HG02973 (cell line): Measurements from ENCODE around the gene SP2.
A peak's percentile ranks its signal among the peaks of the same experiment; 100 is the strongest.

Source experiments
- ATAC-seq: cut with Tn5 transposase; IDR thresholded peaks from one replicate; pipeline ENCODE4 v1.9.1; 2021; ENCODE audit warnings: moderate library complexity; ENCODE audit not compliant: unreplicated experiment

Gene SP2

DNA sequence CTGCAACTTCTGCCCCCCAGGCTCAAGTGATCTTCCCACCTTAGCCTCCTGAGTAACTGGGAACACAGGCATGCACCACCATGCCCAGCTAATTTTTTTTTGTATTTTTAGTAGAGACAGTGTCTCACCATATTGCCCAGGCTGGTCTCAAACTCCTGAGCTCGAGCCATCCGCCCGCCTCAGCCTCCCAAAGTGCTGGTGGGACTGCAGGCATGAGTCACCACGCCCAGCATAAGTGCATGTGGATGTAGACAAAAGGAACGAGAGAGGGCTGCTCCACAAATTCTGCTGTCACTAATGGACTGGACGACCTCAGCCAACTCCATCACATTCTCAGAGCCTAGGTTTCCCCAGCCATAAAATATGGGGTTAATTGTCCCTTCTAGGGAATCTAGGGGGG, 7.7 kb upstream of the SP2 start:
- ATAC-seq: no peak

DNA sequence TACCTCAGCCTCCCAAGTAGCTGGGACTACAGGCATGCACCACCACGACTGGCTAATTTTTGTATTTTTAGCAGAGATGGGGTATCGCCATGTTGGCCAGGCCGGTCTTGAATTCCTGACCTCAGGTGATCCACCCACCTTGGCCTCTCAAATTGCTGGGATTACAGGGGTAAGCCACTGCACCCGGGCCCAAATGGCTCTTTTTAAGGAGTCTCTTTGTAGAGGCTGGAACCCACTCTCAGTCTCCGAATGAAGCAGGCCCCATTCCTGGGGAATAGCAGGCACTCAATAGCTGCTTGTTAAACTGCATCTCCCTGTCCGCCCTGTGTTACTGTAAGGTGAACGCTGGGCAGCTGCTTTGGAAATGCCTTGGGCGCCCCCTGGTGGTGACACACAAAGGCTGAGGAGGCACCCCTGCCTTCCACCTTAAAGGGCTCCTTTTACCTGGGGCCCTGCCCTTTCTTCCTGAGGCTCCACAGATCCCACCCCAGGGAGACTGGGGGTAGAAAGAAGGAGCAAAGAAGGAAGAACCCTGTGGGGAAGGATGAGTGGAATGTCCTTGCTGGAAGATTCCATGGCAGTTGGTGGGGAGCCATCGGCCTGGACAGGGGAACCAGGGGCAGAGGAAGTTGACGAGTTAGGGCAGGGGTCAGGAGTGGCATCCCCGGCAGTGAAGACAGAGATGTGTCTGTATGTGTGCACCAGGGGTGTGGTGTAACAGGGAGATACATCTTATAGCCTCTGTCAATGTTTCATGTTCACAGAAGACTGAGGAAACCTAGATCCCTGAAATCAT, 6.1 kb upstream of the SP2 start:
- peak; percentile 71 for ATAC-seq

DNA sequence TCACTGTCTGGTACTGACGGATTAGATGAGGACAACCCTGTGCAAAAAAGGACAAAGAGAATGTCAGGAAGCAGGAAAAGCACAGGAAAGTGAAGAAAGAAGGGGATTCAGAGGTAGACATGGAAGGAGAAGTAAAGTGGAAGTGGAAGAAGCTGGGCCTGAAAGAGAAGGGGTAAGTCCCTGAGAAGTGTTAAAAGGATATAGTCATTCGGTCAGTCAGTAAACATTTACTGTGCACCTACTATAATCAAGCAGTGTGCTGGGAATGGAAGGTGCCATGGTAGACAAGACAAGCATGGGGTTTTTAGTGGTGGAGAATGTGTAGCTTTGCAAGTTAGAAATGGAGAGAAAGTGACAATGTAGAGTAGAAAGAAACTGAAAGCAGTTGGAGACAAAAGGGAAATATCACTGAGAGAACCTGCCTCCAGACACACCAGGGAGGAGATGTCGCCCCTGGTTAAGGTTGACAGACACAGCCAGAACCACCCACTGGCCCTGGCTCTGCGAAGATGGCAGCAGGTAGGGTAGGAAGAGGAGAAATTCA, 4.4 kb upstream of the SP2 start:
- ATAC-seq: no peak

DNA sequence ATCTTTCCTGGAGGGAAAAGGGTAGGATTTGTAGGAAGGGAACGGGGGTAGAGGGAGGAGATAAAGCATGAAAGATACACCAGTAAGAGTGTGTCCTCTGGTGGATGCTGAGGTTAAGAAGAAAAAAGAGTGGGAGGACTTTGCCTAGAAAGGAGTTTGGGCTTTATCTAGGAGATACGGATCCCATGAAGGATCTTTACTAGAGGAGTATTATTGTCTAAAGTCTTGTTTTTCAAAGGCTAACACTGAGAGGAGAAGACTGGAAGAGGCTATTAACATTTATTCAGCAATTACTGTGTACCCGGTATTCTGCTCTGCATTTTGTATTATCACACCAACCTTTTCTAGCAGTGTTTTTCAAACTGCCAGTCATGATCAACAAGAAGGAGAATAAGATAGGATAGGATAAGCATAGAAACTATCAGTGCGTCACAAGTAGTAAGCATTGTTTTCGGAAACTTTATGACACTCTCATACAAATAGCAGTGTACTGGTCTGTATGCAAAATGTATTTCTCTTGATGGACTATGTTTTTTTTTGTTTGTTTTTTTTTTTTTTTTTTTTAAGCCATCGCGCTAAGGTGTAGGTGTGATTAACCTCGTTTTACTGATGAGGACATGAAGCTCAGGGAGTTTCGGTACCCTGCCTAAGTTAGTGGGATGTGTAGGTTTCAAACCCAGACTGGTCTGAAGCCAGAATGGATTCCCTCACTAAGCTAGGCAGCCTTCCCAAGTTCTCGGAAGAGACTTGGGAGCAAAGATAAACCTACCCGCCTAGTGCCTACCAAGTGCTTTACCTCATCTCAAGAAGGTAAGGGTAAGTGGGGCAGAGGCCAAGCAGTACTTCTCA, 1.3 kb upstream of the SP2 start:
- ATAC-seq: no peak

DNA sequence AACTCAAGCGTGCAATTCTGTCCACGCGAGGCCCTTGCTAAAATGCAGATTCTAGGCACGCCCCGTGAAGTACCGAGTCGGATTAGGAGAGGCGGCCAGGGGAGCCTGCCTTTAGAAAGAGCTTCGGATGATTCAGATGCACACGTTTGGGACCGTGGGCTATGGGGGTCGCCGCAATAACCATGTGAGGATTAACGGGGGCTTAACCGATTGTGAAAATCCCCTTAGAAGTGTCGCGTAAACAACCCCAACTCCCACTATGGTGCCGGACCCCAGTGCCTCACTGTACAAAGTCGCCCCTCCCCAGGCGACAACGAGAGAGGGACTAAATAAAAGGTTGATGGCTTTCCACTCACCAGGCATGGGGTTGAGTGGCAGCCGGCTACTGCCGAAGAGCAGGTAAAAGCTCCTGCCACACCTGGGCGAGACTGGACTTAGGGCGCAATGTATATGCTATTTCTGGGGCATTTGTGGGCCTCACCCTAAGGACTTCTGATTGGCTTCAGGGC, 635 bp upstream of the SP2 start:
- no peak for ATAC-seq

DNA sequence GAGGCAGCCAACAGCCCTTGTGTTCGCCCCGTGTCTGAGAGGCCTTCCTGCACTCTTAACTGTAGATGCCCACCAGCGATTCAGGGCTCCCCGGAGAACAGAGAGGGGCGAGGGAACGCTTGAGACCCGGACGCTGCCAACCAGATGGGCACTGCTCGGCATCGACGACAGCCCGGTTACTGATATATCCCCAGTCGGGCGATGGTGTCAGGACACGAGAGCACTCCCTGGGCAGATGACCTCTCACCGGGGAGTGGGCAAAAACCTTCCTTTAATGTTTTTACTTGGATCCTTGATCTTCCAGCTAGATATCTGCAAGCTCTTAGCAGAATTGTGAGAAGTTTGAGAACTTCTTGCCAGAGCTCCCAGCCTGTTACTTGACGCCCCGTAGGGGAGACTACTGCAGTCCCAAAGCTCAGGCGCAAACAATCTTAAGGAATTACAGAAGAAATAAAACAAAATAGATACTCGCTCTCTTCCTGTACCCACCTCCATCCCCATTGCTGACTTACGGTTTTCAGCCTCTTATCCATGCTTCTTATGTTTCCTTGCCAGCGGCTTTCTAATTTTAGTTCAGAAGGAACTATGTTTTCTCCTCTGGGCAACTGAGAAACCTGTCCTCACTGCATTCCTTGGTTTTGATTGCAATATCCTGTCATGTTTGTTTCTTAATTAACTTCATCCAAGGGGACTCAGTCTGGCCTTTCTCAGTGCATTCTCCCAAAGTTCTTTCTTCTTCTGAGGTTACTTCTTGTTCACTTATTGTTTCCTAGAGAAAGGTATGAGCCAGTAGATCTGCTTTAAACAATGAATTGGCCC, 845 bp downstream of the SP2 start:
- no peak for ATAC-seq

DNA sequence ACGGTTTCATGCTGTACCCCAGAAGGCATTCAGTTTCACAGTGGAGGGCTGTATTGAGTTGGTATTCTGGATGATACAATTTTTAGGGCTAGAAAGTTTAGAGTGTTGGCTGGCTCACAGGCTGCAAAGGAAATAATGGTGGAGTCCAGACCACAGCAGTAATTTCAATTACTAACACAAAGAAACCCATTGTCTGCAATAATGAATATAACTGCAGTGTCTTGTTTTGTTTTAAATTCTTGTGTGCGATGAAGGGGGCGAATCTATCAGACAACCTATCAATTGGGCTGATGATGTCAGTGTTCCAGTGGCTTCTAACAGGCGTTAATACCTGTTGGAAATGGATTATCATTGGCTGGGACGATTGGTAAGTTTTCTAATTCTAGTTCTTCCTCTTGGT, 1.5 kb downstream of the SP2 start:
- ATAC-seq: no peak

DNA sequence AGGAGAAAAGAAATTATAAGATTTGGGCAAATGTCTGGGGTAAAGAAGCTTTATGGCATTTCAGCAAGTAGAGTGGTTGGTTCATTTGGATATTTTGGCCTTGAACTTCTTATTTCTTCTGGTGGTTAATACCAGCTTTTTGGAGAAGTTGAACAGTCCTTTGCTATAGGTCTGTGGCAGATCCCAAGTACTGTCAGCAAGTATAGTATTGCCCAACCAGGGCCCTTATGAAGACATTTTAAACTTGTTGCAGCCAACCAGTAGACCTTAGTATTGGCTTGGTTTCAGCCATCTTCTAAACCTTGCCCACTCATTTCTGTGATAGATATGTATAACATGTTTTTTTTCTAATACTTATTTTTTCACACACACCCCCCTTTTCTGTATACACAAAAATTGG, 2.2 kb downstream of the SP2 start:
- no peak for ATAC-seq

DNA sequence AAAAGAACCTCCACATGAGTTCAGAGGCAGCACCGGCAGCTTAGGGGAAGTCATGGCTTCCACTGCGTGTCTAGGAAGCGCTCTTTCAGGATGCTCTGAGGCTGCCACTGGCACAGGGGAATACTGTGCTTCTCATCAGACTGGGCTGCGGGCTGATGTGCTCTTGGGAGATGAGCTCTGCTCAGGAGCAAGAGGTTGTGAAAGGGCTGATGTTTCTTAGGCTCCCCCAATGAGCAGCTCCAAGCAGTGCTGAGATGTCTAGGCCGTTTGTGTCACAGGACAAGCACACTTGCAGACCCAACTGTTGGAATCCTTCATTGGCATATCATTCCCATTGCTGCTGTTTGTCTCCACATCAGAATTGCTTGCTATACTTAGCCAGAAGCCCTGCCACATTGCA, 3.6 kb downstream of the SP2 start:
- no peak for ATAC-seq

DNA sequence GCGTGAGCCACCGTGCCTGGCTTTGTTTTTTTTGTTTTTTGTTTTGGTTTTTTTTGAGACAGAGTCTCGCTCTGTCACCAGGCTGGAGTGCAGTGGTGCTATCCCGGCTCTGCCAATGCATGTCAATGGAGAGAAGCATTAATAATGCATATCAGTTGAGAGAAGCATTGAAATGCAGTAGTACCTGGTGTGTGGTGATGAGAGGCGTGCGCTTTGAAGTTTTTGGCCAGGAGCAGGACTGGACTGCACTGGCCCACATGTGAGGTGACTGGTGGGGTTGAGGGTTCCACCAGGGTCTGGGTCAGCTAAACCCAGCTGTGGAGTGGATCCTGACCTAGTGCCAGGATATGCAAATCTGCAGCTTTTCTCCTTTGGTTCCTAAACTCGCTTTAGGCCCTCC, 5.4 kb downstream of the SP2 start:
- no peak for ATAC-seq

DNA sequence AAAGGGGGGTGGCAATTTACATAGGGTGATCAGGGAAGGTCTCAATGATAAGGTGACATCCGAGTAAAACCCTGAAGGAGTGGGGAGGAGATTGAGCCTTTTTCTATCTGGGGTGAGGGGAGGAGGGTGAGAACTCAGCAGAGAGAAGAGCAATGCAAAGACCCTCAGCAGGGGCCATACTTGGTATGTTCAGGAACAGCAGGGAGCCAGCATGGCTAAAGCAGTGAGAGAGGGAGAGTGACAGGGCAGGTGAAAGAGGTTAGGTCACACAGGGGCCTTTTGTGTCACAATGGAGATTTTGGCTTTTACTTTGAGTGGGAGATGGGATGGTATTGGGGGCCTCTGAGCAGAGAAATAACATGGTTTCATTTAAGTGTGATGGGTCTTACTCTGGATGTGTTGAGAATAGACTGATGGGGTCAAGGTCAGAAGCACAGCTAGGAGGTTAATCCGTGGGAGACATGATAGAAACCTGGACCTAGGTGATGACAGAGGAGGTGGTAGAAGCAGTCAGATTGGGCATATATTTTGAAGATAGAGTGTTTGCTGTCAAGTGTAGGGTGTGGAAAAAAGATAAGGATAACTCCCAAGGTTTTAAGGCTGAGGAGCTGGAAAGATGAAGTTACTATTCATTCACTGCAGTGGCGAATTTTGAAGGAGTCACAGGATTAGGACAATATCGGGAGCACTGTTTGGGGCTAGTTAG, 6.2 kb downstream of the SP2 start:
- no peak for ATAC-seq

DNA sequence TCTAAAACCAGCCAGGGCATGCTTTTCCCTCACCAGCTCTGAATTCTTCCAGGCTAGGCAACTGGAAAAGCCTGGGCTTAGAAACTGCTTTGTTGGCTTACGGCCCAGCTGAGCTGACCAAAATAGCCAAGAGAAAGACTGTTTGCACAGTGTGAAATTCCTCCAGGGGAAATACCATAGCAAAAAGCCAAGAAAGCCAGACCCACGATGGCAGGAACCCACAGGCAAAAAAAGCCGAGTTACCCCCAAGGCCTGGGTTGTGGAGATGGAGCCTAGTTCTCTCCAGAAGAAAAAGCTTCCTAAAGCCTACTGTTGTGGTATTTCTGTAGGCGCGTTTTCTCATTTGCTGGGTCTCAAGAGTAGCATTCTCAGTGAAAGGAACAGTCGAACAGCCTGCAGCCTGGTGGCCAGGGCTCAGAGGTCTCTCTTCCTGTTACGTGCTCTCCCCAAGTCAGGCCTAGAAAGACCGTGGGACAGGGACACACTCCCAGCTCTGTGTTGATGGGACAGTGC, 9.2 kb downstream of the SP2 start:
- no peak for ATAC-seq

DNA sequence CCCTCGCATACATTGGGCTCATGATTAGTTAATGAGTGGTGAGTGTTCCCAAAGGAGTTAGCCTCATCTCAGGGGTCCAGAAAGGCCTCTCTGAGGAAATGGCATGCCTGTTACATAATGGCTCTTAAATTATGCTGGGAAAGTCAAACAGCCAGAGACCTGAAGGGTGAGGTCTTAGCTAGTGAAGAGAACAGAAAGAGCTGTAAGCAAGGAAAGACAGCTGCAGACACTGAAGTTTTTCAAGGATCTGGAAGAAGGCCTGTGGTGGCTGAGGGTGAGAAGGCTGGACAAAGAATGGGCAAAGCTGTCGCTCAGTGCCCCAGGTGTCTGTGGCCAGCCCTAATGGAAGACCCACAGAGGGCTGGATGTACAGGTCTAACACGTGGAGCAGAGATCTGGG, 10.4 kb downstream of the SP2 start:
- ATAC-seq: no peak

DNA sequence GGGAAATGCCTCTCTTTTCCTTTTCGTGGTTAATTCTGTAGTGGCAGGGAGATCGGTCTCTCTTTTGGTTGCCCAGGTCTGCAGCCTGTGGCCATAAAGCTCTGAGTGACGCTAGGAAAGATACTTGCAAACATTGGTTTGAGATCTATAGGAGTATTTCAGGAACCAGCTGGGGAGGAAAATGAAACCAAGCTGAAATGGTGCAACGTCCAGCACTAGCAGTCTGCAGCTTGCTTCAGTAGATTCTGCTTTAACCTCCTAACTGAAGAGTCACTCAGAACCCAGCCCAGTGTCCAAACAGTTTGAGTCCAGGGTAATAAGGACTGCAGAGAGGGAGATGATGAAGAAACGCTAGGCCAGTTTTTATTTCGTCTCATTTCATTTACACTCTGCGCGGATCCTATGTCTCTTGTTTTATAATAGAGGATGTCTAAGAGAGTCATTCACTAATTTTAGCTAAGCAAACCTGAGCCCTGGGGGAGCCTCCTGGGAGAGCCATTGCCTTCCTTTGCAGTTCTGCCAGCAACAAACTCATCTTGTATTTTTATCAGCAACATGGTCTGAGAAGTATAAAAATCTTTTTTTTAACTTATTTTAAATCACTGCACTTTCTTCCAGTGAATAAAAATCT, 12.0 kb downstream of the SP2 start:
- no peak for ATAC-seq

DNA sequence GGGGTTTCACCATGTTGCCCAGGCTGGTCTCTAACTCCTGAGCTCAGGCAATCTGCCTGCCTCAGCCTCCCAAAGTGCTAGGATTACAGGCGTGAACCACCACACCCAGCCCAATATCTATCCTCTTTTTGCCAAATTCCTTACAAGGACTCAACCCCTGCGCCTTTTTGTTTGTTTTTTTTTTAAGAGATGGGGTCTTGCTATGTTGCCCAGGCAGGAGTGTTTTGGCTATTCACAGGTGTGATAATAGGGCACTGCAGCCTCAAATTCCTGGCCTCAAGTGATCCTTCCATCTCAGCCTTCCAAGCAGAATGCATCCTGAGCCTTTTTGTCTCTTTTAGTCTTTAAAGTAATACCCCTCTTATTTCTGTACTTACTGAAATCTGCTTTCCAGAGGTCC, 17.0 kb downstream of the SP2 start:
- ATAC-seq: no peak

DNA sequence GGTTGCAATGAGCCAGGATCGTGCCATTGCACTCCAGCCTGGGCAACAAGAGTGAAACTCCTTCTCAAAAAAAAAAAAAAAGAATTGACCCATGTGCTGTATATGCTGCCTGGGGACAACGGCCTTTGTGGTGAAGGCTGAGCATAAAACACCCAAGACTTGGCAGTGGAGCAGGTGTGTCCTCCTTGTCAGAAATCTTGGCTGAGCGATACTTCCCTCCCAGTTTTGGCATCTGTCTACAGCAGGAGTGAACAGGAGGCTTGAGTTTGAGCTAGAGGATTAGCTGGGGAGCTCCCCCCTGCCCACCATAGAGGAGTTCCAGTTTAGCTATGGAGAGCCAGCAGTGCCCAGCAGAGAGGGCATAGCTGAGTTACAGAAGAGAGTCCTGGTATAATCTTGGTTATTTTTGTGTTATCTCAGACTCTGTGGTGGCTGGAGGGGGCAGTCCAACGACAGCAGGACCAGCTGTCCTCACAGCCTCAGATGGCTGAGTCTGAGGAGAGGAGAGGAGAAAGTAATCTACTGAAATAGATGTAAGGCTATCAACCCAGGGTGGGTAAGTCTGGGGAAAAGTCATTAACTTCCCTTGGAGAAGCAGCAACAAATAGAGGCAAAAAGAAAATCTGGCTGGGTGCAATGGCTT, 18.4 kb downstream of the SP2 start:
- ATAC-seq: no peak

DNA sequence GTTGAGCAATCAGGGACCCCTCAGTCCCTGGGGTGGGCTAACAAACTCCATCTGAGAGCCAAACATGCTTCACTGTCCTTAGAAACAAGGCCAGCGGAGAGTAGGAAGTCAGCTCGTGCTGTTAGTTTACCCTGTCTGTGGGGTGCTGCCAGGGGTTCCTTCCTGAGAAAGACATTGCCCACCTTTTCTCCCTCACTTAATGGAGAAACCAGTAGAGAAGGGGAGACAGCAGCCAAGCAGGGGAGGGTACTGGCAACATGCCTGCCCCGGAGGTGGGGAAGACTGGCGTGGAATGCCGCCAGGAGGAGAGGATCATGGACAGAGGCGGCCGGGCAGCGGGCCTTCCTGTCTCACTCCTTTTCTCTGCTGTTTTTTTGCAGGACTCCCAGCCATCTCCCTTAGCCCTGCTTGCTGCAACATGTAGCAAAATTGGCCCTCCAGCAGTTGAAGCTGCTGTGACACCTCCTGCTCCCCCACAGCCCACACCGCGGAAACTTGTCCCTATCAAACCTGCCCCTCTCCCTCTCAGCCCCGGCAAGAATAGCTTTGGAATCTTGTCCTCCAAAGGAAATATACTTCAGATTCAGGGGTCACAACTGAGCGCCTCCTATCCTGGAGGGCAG, 19.9 kb downstream of the SP2 start:
- ATAC-seq: no peak

DNA sequence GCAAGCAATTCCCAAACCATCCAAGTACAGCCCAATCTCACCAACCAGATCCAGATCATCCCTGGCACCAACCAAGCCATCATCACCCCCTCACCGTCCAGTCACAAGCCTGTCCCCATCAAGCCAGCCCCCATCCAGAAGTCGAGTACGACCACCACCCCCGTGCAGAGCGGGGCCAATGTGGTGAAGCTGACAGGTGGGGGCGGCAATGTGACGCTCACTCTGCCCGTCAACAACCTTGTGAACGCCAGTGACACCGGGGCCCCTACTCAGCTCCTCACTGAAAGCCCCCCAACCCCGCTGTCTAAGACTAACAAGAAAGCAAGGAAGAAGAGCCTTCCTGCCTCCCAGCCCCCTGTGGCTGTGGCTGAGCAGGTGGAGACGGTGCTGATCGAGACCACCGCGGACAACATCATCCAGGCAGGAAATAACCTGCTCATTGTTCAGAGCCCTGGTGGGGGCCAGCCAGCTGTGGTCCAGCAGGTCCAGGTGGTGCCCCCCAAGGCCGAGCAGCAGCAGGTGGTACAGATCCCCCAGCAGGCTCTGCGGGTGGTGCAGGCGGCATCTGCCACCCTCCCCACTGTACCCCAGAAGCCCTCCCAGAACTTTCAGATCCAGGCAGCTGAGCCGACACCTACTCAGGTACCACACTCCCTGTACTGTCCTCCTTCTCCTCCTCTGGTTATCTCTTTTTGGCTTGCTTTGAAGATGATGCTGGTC, 20.6 kb downstream of the SP2 start:
- no peak for ATAC-seq
